ENCODE data around the gene CPB1.

DNA sequence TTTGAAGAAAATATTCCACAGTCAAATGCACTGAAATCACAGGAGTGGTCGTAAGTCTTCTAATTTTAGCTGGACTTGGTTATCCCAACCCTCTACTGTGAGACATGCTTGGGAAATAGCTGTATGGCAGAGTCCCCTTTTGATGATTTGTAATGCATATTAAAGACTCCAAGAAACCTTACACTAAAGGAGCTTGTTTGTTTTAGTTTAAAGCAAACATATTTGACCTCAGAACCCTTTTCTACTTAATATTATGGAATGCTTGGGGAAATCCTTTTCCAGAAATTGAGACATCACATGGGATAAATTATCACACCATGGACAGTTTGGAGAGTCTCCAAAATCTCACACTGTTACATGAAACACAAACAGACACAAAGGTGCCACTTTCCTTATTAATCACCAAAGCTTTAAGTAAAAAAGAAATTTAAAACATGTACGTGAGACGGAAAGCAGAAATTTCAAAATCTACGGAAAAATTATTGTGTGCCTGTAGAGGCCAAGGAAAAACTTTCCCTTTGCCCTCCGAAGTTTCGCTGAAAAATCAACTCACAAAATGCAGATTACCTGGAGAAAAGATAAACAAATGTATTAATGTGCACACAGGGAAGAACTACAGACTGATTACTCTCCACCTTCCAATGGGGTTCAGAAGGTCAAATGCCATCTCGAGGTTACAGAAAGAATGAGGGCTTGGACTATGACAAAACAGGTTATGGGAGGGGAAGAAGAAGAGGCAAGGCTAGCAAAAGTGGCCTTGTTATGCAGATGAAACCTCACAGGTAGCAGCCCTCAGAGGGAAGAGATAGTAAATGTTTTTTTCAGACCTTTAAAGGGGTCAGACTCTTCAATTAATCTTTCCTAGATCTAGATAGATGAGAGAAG, 7.0 kb upstream of the CPB1 start:
- TF ChIP-seq CTCF (conservative IDR thresholded peaks at IDR 0.05; ENCODE audit: low read depth, low read length) (no peak), EZH2 (IDR thresholded peaks at IDR 0.05; ENCODE audit: low read length, unreplicated experiment) (no peak)

Measured in PC-3 (cell line).